Measurements from ENCODE around the gene PTGDS. TPM values are rescaled to one million over a fixed set of nuclear protein-coding genes. Genes with fewer than 3 reads are reported as not detected.

Gene PTGDS
- total and polyA plus RNA-seq, 9 of the 15 experiments (the other 6 are each of a cell fraction or from before 2014, with no cell fraction given), result 0.46 to 7.1 (median 2.0) TPM

DNA sequence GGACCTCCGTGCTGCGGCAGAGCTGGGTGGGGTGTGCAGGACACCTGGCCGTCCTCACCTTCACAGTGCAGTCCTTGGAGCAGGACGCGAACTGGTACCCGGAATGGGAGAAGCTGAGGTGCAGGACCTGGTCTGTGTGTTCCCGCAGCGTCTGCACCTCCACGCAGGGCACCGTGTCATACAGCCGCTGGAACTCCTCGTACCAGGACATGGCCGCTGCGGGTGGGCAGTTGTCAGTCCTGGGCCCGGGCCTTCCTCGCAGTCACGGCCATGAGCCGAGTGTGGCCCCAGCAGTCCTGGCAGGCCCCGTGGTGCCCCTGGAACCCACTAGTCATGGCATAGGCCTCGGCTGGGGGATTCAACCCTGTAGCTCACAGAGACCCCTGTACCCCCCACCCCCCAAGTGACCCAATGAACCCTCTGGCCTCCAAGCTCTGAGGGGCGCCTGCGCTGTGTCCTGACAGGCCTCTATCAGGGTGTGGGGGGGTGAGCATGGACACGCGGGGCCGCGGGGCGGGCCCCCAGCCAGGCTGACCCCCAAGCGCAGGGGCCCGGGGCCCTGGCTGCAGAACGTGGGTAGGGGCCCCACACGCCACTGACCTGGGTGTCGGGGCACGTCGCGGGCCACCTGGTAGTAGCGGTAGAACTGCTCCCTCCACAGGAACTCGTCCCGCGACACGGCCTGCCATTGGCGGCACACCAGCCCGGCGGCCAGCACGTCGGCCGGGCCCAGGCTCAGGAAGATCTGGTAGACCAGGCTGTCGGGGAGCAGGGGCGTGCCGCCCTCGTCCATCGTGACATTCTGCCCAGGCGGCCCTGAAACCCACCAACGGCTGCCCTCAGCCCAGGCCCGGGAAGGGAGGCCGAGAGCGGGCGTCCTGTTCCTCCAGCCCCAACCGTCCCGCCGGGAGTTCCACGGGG lies 33.8 kb upstream of the PTGDS start (continued):
- TF ChIP-seq, protein P1, sequence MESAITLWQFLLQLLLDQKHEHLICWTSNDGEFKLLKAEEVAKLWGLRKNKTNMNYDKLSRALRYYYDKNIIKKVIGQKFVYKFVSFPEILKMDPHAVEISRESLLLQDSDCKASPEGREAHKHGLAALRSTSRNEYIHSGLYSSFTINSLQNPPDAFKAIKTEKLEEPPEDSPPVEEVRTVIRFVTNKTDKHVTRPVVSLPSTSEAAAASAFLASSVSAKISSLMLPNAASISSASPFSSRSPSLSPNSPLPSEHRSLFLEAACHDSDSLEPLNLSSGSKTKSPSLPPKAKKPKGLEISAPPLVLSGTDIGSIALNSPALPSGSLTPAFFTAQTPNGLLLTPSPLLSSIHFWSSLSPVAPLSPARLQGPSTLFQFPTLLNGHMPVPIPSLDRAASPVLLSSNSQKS (CRISPR knock-in tag; IDR thresholded peaks at IDR 0.05), result no peak
- TF ChIP-seq CEBPG (CRISPR knock-in tag; IDR thresholded peaks at IDR 0.05) (no peak), CEBPG (tag; conservative IDR thresholded peaks at IDR 0.05 in 1 of 2, IDR thresholded peaks at IDR 0.05 in 1 of 2) (no peak), RBM22 (IDR thresholded peaks at IDR 0.05; ENCODE audit: low read depth, low read length, poor library complexity, severe bottlenecking) (peak; percentile 16), ZNF217 (CRISPR knock-in tag; IDR thresholded peaks at IDR 0.05) (no peak), RCOR1 (IDR thresholded peaks at IDR 0.05; ENCODE audit: borderline replicate concordance in 1 of 2, low read depth in 2 of 2, low read length in 2 of 2) (no peak), JUNB (CRISPR knock-in tag; conservative IDR thresholded peaks at IDR 0.05) (no peak), POLR3G (IDR thresholded peaks at IDR 0.05; ENCODE audit: extremely low read depth, insufficient read length, insufficient replicate concordance) (no peak), SREBF2 (CRISPR knock-in tag; IDR thresholded peaks at IDR 0.05) (no peak), MYBL2 (IDR thresholded peaks at IDR 0.05; ENCODE audit: low read depth) (no peak), MYBL2 (CRISPR knock-in tag; IDR thresholded peaks at IDR 0.05; ENCODE audit: borderline replicate concordance) (no peak), TBL1XR1 (IDR thresholded peaks at IDR 0.05; ENCODE audit: low read length in 2 of 2) (no peak), MTA3 (IDR thresholded peaks at IDR 0.05; ENCODE audit: borderline replicate concordance) (no peak), THRAP3 (IDR thresholded peaks at IDR 0.05; ENCODE audit: borderline replicate concordance) (no peak), ZC3H4 (CRISPR knock-in tag; IDR thresholded peaks at IDR 0.05; ENCODE audit: borderline replicate concordance) (no peak), PHF21A (IDR thresholded peaks at IDR 0.05; ENCODE audit: borderline replicate concordance, low read depth) (no peak)
- TF ChIP-seq, protein P2, sequence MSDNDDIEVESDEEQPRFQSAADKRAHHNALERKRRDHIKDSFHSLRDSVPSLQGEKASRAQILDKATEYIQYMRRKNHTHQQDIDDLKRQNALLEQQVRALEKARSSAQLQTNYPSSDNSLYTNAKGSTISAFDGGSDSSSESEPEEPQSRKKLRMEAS (CRISPR knock-in tag; IDR thresholded peaks at IDR 0.05), result peak; percentile 37
- TF ChIP-seq, protein P3, sequence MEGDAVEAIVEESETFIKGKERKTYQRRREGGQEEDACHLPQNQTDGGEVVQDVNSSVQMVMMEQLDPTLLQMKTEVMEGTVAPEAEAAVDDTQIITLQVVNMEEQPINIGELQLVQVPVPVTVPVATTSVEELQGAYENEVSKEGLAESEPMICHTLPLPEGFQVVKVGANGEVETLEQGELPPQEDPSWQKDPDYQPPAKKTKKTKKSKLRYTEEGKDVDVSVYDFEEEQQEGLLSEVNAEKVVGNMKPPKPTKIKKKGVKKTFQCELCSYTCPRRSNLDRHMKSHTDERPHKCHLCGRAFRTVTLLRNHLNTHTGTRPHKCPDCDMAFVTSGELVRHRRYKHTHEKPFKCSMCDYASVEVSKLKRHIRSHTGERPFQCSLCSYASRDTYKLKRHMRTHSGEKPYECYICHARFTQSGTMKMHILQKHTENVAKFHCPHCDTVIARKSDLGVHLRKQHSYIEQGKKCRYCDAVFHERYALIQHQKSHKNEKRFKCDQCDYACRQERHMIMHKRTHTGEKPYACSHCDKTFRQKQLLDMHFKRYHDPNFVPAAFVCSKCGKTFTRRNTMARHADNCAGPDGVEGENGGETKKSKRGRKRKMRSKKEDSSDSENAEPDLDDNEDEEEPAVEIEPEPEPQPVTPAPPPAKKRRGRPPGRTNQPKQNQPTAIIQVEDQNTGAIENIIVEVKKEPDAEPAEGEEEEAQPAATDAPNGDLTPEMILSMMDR (IDR thresholded peaks at IDR 0.05 in 2 of 3, conservative IDR thresholded peaks at IDR 0.05 in 1 of 3; ENCODE audit: insufficient read depth in 2 of 3, low read depth in 1 of 3, low read length in 3 of 3), result 0 out of 6 replicates have a peak, but pooled peaks of 1 of the 3 experiments have one; percentile 4
- TF ChIP-seq, protein P4, sequence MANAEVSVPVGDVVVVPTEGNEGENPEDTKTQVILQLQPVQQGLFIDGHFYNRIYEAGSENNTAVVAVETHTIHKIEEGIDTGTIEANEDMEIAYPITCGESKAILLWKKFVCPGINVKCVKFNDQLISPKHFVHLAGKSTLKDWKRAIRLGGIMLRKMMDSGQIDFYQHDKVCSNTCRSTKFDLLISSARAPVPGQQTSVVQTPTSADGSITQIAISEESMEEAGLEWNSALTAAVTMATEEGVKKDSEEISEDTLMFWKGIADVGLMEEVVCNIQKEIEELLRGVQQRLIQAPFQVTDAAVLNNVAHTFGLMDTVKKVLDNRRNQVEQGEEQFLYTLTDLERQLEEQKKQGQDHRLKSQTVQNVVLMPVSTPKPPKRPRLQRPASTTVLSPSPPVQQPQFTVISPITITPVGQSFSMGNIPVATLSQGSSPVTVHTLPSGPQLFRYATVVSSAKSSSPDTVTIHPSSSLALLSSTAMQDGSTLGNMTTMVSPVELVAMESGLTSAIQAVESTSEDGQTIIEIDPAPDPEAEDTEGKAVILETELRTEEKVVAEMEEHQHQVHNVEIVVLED (CRISPR knock-in tag; IDR thresholded peaks at IDR 0.05), result no peak
